Keratinocyte (primary cell): Measurements from ENCODE around the gene OPRD1. TPM values are rescaled to one million over a fixed set of nuclear protein-coding genes. Genes with fewer than 3 reads are reported as not detected.
A peak's percentile ranks its signal among the peaks of the same experiment; 100 is the strongest.

Experiments
- DNase-seq: peaks from one replicate; pipeline ENCODE4 v3.0.0-alpha.2; 2011; ENCODE audit warnings: low read depth, missing footprints, low spot score
- FAIRE-seq: peaks from 2 replicates; lab custom pipeline; 2011; peaks lifted over from hg19 to GRCh38; lab: Jason Lieb, UNC
- H2AFZ ChIP-seq: 2 replicates; pipeline ENCODE4 v1.6.0; 2012; ENCODE audit warnings: low read length, control low read depth, inconsistent platforms; ENCODE audit not compliant: control insufficient read depth
- H3K27ac ChIP-seq: 2 replicates; pipeline ENCODE4 v1.5.1; 2011; ENCODE audit warnings: low read length; ENCODE audit not compliant: control insufficient read depth, insufficient read depth
- H3K27me3 ChIP-seq: 3 replicates; pipeline ENCODE4 v1.6.0; 2011; ENCODE audit warnings: low read length; ENCODE audit not compliant: control insufficient read depth, insufficient read depth; ENCODE audit errors: extremely low read depth
- H3K36me3 ChIP-seq, 2 experiments: 2 replicates in 1 of 2; 3 replicates in 1 of 2; pipeline ENCODE4 v1.5.1; 2011; ENCODE audit warnings: low read length in 2 of 2, mild to moderate bottlenecking in 1 of 2; ENCODE audit not compliant: control insufficient read depth in 2 of 2, insufficient read depth in 2 of 2; ENCODE audit errors: extremely low read depth in 1 of 2
- H3K4me1 ChIP-seq: 3 replicates; pipeline ENCODE4 v1.5.1; 2011; ENCODE audit warnings: low read length; ENCODE audit not compliant: control insufficient read depth, insufficient read depth; ENCODE audit errors: extremely low read depth
- H3K4me2 ChIP-seq: 3 replicates; pipeline ENCODE4 v1.6.0; 2011; ENCODE audit warnings: low read depth, low read length; ENCODE audit not compliant: control insufficient read depth, insufficient read depth; ENCODE audit errors: extremely low read depth
- H3K4me3 ChIP-seq, 3 experiments: fragments of 200-600 bp in 1 of 3; sonication (generic) in 1 of 3; 2 replicates in 2 of 3; 3 replicates in 1 of 3; pipeline ENCODE4 v1.5.1; 2011 to 2016; ENCODE audit warnings: low read length in 3 of 3, mild to moderate bottlenecking in 3 of 3, control low read depth in 2 of 3, inconsistent platforms in 1 of 3, low read depth in 1 of 3, mixed read lengths in 1 of 3, mixed run types in 1 of 3, moderate library complexity in 1 of 3; ENCODE audit not compliant: control insufficient read depth in 2 of 3, insufficient read depth in 2 of 3; ENCODE audit errors: extremely low read depth in 1 of 3
- H3K79me2 ChIP-seq: 2 replicates; pipeline ENCODE4 v1.6.0; 2012; ENCODE audit warnings: low read length; ENCODE audit not compliant: control insufficient read depth, insufficient read depth
- H3K9ac ChIP-seq: 3 replicates; pipeline ENCODE4 v1.6.0; 2011; ENCODE audit warnings: low read length; ENCODE audit not compliant: control insufficient read depth, insufficient read depth; ENCODE audit errors: extremely low read depth
- H3K9me1 ChIP-seq: 3 replicates; pipeline ENCODE4 v1.6.0; 2011; ENCODE audit warnings: low read length; ENCODE audit not compliant: control insufficient read depth, insufficient read depth; ENCODE audit errors: extremely low read depth
- H3K9me3 ChIP-seq: 2 replicates; pipeline ENCODE4 v1.5.1; 2012; ENCODE audit warnings: low read depth, low read length; ENCODE audit not compliant: control insufficient read depth
- H4K20me1 ChIP-seq: 3 replicates; pipeline ENCODE4 v1.6.0; 2011; ENCODE audit warnings: low read length; ENCODE audit not compliant: control insufficient read depth, insufficient read depth; ENCODE audit errors: extremely low read depth
- CTCF ChIP-seq, 3 experiments: IDR thresholded peaks in 1 of 3; conservative IDR thresholded peaks in 1 of 3; optimal IDR thresholded peaks in 1 of 3; 2 replicates in 2 of 3; 3 replicates in 1 of 3; pipeline versions ENCODE3 to v1.5.1; 2011; ENCODE audit warnings: low read length in 3 of 3, mild to moderate bottlenecking in 3 of 3, moderate library complexity in 2 of 3, control low read depth in 1 of 3, inconsistent platforms in 1 of 3; ENCODE audit not compliant: insufficient read depth in 2 of 3; ENCODE audit errors: extremely low read depth in 1 of 3
- EZH2 ChIP-seq: IDR thresholded peaks from one replicate; pipeline ENCODE4 v1.6.1; 2012; ENCODE audit warnings: inconsistent platforms, mild to moderate bottlenecking, low read length, moderate library complexity
- dilution Hi-C: fragments of 300-500 bp; cut with MboI; formaldehyde crosslinking; loops from one replicate; pipeline ENCODE4 v1.7.0; 2020; ENCODE audit warnings: low sequenced_read_pairs; ENCODE audit not compliant: extremely low pct_ligation_motif_present
- polyA plus RNA-seq, 5 experiments: library from polyadenylated mRNA; depleted of rRNA in 3 of 5; stranded (reverse) in 3 of 5; stranded (forward) in 1 of 5; unstranded in 1 of 5; fragments of >200 nt; gene quantifications; 1 replicate in 1 of 5; 2 replicates in 3 of 5; 3 replicates in 1 of 5; pipeline versions ENCODE4 v1.2.1 to v1.2.3, GENCODE V29; 2011 to 2012; ENCODE audit warnings: missing spikeins in 2 of 5, low read depth in 1 of 5, low replicate concordance in 1 of 5

The OPRD1 gene
- polyA plus RNA-seq, 1 donor (not counting 4 experiments of a cell fraction or from before 2014, with no cell fraction given) = not detected

- no peak overlapping the region for H2AFZ ChIP-seq
- H3K79me2 ChIP-seq = no peaks in the 10 kb centered on the region
- peaks cover 11% of the 10 kb centered on the region for H3K4me1 ChIP-seq
- H3K9me3 ChIP-seq = no peaks in the 10 kb centered on the region
- TF ChIP-seq EZH2 (no peak), CTCF (optimal IDR thresholded peaks at IDR 0.05 in 1 of 3, IDR thresholded peaks at IDR 0.05 in 1 of 3, conservative IDR thresholded peaks at IDR 0.05 in 1 of 3; ENCODE audit: extremely low read depth in 1 of 3, insufficient read depth in 2 of 3, low read length in 3 of 3) (peak; percentile 87 to 99 (median 99))
- H4K20me1 ChIP-seq = no peaks in the 10 kb centered on the region
- no peak overlapping the region for H3K4me3 ChIP-seq
- no peaks in the 10 kb centered on the region for H3K9me1 ChIP-seq
- no peak overlapping the region for H3K27ac ChIP-seq
- FAIRE-seq (peak; percentile 92), DNase-seq (peak; percentile 55)
- no peaks in the 10 kb centered on the region for H3K36me3 ChIP-seq
- H3K27me3 ChIP-seq = no peaks in the 10 kb centered on the region
- H3K9ac ChIP-seq = no peak overlapping the region
- no peak overlapping the region for H3K4me2 ChIP-seq
- dilution Hi-C loops = no loop called here
Measured at GRCh38 chr1:28877132-28877781, 65.3 kb downstream of the OPRD1 start.

GRCh38 chr1:28878796-28879195 lies 66.8 kb downstream of the OPRD1 start:
- no peak overlapping the region for H3K4me2 ChIP-seq
- H2AFZ ChIP-seq = no peak overlapping the region
- H3K27ac ChIP-seq = no peak overlapping the region
- H3K4me3 ChIP-seq = no peak overlapping the region
- no peaks in the 10 kb centered on the region for H3K27me3 ChIP-seq
- no peak for FAIRE-seq
- TF ChIP-seq CTCF (optimal IDR thresholded peaks at IDR 0.05 in 1 of 3, IDR thresholded peaks at IDR 0.05 in 1 of 3, conservative IDR thresholded peaks at IDR 0.05 in 1 of 3; ENCODE audit: extremely low read depth in 1 of 3, insufficient read depth in 2 of 3, low read length in 3 of 3) (no peak), EZH2 (no peak)
- no peaks in the 10 kb centered on the region for H3K36me3 ChIP-seq
- H3K4me1 ChIP-seq = peaks cover 14% of the 10 kb centered on the region
- DNase-seq = no peak
- H3K9me3 ChIP-seq = no peaks in the 10 kb centered on the region
- H3K79me2 ChIP-seq = no peaks in the 10 kb centered on the region
- dilution Hi-C loops = no loop called here
- no peaks in the 10 kb centered on the region for H3K9me1 ChIP-seq
- H3K9ac ChIP-seq = no peak overlapping the region
- H4K20me1 ChIP-seq = no peaks in the 10 kb centered on the region
